ENCODE results near the gene ESAM.

GRCh38 chr11:124788521-124788920 lies 26.4 kb upstream of the ESAM start:
- TF ChIP-seq CTCF (IDR thresholded peaks at IDR 0.05; ENCODE audit: low read length): no peak
- TF ChIP-seq EZH2phosphoT487 (IDR thresholded peaks at IDR 0.05; ENCODE audit: low read length): no peak

All from MM.1S (cell line).